ENCODE results near the gene CDH13. TPM values are rescaled to one million over a fixed set of nuclear protein-coding genes. Genes with fewer than 3 reads are reported as not detected.

The CDH13 gene
- total and polyA plus RNA-seq, 2 experiments from 2014 or later, result 1.6 to 4.4 TPM

GRCh38 chr16:83330251-83330650 lies 703.5 kb downstream of the CDH13 start:
- ATAC-seq (peak; percentile 42), DNase-seq (ENCODE audit: low spot score) (peak; percentile 24)
- no peaks in the 10 kb centered on the region for H3K27me3 ChIP-seq (ENCODE audit: insufficient read depth)
- H3K4me3 ChIP-seq, result no peak overlapping the region
- no peaks in the 10 kb centered on the region for H3K79me2 ChIP-seq (replicated peaks; ENCODE audit: insufficient read depth)
- H3K27ac ChIP-seq (ENCODE audit: low read depth), result no peak overlapping the region
- Mint-ChIP-seq H3K36me3 (ENCODE audit: low read depth) (no peaks in the 10 kb centered on the region), H3K27ac (no peak overlapping the region), H3K4me3 (no peak overlapping the region), H3K9me3 (no peaks in the 10 kb centered on the region), H3K27me3 (ENCODE audit: insufficient read depth, low read depth, poor library complexity) (no peaks in the 10 kb centered on the region), H3K4me1 (no peaks in the 10 kb centered on the region)
- H4K20me1 ChIP-seq (replicated peaks; ENCODE audit: insufficient read depth), result no peaks in the 10 kb centered on the region
- 0 out of 4 replicates have a peak, but pooled peaks of 1 of the 2 experiments have one; percentile 16 for TF ChIP-seq CTCF (conservative IDR thresholded peaks at IDR 0.05; ENCODE audit: low read depth in 2 of 2)
- TF ChIP-seq, protein P1, sequence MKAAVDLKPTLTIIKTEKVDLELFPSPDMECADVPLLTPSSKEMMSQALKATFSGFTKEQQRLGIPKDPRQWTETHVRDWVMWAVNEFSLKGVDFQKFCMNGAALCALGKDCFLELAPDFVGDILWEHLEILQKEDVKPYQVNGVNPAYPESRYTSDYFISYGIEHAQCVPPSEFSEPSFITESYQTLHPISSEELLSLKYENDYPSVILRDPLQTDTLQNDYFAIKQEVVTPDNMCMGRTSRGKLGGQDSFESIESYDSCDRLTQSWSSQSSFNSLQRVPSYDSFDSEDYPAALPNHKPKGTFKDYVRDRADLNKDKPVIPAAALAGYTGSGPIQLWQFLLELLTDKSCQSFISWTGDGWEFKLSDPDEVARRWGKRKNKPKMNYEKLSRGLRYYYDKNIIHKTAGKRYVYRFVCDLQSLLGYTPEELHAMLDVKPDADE (IDR thresholded peaks at IDR 0.05), result no peak
- H3K36me3 ChIP-seq (ENCODE audit: insufficient read depth), result no peaks in the 10 kb centered on the region
- H2AFZ ChIP-seq, result no peak overlapping the region
- no peaks in the 10 kb centered on the region for H3F3A ChIP-seq (replicated peaks; ENCODE audit: low read depth)
- no peaks in the 10 kb centered on the region for H3K4me1 ChIP-seq (ENCODE audit: insufficient read depth)
- no peak overlapping the region for H3K4me2 ChIP-seq
- peaks cover 9% of the 10 kb centered on the region; the same call in 1 of the 2 replicates for H3K9me2 ChIP-seq (ENCODE audit: insufficient read depth)

GRCh38 chr16:83335076-83335475 lies 708.3 kb downstream of the CDH13 start:
- ATAC-seq, result no peak
- no peak overlapping the region for H3K4me3 Mint-ChIP-seq
- no peak overlapping the region for H2AFZ ChIP-seq

GRCh38 chr16:83336603-83337002 lies 709.8 kb downstream of the CDH13 start:
- DNase-seq (ENCODE audit: low spot score), result no peak
- H3K27me3 ChIP-seq (ENCODE audit: insufficient read depth), result no peaks in the 10 kb centered on the region
- no peak overlapping the region for H2AFZ ChIP-seq
- peaks cover 19% of the 10 kb centered on the region for H3K4me1 ChIP-seq (ENCODE audit: insufficient read depth)
- no peak for ATAC-seq
- no peak overlapping the region for H3K4me2 ChIP-seq
- Mint-ChIP-seq H3K27ac (no peak overlapping the region), H3K4me1 (peaks cover 18% of the 10 kb centered on the region), H3K27me3 (ENCODE audit: insufficient read depth, low read depth, poor library complexity) (no peaks in the 10 kb centered on the region), H3K9me3 (no peaks in the 10 kb centered on the region), H3K36me3 (ENCODE audit: low read depth) (no peaks in the 10 kb centered on the region), H3K4me3 (no peak overlapping the region)
- H3K4me3 ChIP-seq, result no peak overlapping the region
- peaks cover 9% of the 10 kb centered on the region; the same call in 1 of the 2 replicates for H3K9me2 ChIP-seq (ENCODE audit: insufficient read depth)
- H3F3A ChIP-seq (replicated peaks; ENCODE audit: low read depth), result no peaks in the 10 kb centered on the region
- H3K36me3 ChIP-seq (ENCODE audit: insufficient read depth), result no peaks in the 10 kb centered on the region
- TF ChIP-seq CREB1 (CRISPR knock-in tag; IDR thresholded peaks at IDR 0.05; ENCODE audit: low read depth) (no peak), CTCF (conservative IDR thresholded peaks at IDR 0.05; ENCODE audit: low read depth in 2 of 2) (no peak)
- no peaks in the 10 kb centered on the region for H4K20me1 ChIP-seq (replicated peaks; ENCODE audit: insufficient read depth)
- H3K27ac ChIP-seq (ENCODE audit: low read depth), result no peak overlapping the region
- H3K79me2 ChIP-seq (replicated peaks; ENCODE audit: insufficient read depth), result no peaks in the 10 kb centered on the region

More at GRCh38 chr16:83335076-83335475, 708.3 kb downstream of the CDH13 start:
- Histone ChIP-seq H3K4me2 (no peak overlapping the region), H3K79me2 (replicated peaks; ENCODE audit: insufficient read depth) (no peaks in the 10 kb centered on the region), H3K9me2 (ENCODE audit: insufficient read depth) (peaks cover 9% of the 10 kb centered on the region; the same call in 1 of the 2 replicates), H3K36me3 (ENCODE audit: insufficient read depth) (no peaks in the 10 kb centered on the region), H3F3A (replicated peaks; ENCODE audit: low read depth) (no peaks in the 10 kb centered on the region), H3K27ac (ENCODE audit: low read depth) (no peak overlapping the region), H3K27me3 (ENCODE audit: insufficient read depth) (no peaks in the 10 kb centered on the region), H4K20me1 (replicated peaks; ENCODE audit: insufficient read depth) (no peaks in the 10 kb centered on the region), H3K4me3 (no peak overlapping the region), H3K4me1 (ENCODE audit: insufficient read depth) (peaks cover 6% of the 10 kb centered on the region; the same call in 1 of the 2 replicates)
- Mint-ChIP-seq H3K27me3 (ENCODE audit: insufficient read depth, low read depth, poor library complexity) (no peaks in the 10 kb centered on the region), H3K9me3 (no peaks in the 10 kb centered on the region), H3K27ac (no peak overlapping the region), H3K4me1 (peaks cover 8% of the 10 kb centered on the region), H3K36me3 (ENCODE audit: low read depth) (no peaks in the 10 kb centered on the region)
- DNase-seq (ENCODE audit: low spot score), result no peak
- TF ChIP-seq POLR2AphosphoS5 (IDR thresholded peaks at IDR 0.05; ENCODE audit: low read depth), result no peak
- TF ChIP-seq, protein P1 (IDR thresholded peaks at IDR 0.05), result no peak
- TF ChIP-seq EZH2 (IDR thresholded peaks at IDR 0.05; ENCODE audit: low read depth, unreplicated experiment), result no peak
- no peak for TF ChIP-seq ZNF331 (CRISPR knock-in tag; IDR thresholded peaks at IDR 0.05; ENCODE audit: low read depth)

Data from GM23338 (cell line).